Hepatic stellate cell (primary cell): ENCODE results near the gene GNAT3.
A peak's percentile ranks its signal among the peaks of the same experiment; 100 is the strongest.

ENCODE experiments used
- DNase-seq: peaks from one replicate; pipeline ENCODE4 v3.0.0; 2011; ENCODE audit warnings: low spot score

The GNAT3 gene

GRCh38 chr7:80499350-80499953 is 12.4 kb downstream of the GNAT3 start:
- peak; percentile 2 for DNase-seq

- DNase-seq = peak; percentile 3
Observed at GRCh38 chr7:80498481-80499349, 13.1 kb downstream of the GNAT3 start.

DNA sequence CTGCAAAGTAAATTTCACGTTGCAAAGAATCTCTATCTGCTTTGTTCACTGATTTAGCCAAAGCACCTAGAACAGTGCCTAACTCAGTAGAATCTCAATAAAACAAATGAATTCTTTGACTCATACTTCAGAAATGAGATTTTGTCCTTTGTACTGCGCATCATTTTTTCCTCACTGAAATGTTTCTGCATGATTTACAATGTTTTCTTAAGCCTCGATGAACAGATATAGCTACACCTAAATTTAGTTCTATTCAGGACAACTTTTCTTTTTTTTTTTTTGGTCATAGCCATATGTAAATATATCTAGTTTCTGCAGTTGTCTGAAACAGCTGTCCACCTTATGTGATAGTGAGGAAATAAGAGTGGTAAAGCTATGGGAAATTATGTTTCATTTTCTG is 15.3 kb downstream of the GNAT3 start:
- no peak for DNase-seq

- no peak for DNase-seq
Observed at GRCh38 chr7:80493121-80493849, 18.6 kb downstream of the GNAT3 start.

DNA sequence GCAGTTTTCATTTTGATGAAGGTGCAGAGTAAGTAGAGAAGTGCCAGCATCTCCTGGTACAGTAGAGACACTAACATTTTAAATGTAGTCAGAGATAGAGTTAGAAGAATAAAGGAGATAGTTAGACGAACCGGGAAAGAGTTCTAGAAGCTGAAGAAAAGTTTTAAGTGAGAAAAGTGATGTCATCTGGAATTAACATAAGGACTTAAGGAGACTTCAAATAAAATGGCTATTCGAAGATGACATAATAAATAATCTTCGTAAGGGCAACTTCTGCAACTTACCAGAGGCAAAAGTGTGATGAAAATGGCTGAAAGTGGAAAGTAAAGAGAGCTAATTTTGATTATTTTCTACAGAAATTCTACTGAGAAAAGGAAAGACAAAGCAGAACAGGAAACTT is 20.4 kb downstream of the GNAT3 start:
- DNase-seq = no peak

DNA sequence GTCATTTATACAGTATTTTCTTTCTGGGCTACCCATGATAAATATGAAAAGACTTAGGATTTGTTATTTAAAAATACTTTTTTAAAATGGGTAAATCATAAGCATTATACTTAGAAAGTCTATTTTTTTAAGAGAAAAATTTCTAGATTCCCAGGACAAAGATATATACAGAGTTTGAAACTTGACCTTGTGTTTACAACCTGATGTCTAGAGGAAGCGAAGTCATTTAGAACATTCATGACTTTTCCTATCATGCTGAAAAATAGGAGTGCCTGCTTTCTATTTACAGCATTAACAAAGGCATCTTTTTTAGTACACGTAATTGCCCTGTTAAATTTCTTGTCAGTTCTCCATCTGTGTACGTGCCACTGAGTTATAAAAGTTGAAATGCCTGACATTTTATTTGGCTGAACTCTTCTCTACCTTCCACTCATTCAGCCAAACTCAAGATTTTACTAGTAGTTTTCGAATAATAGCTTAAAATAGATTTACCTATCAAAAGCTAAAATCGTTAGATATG is 23.0 kb downstream of the GNAT3 start:
- DNase-seq = no peak

DNA sequence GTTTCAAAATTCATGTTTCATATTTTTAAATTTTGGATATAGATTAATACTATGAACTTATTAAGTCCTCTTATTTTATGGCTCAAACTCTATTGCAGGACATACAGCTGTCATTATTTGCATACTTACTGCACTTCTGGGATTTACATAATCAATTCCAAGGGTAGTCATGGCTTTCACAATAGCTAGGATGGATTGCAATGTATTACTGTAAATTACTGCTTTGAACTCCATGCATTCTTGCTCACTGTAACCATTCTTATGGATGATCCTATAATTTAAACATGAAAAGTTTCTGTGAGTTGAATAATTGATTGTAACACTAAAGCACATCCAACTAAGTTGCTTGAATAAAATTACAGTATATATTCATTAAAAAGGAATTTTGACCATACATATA is 23.5 kb downstream of the GNAT3 start:
- DNase-seq = no peak

GRCh38 chr7:80485721-80486120 is 26.1 kb downstream of the GNAT3 start:
- DNase-seq = no peak

- no peak for DNase-seq
Observed at GRCh38 chr7:80482950-80483349, 28.9 kb downstream of the GNAT3 start.

GRCh38 chr7:80481196-80481884 is 30.5 kb downstream of the GNAT3 start:
- no peak for DNase-seq

DNA sequence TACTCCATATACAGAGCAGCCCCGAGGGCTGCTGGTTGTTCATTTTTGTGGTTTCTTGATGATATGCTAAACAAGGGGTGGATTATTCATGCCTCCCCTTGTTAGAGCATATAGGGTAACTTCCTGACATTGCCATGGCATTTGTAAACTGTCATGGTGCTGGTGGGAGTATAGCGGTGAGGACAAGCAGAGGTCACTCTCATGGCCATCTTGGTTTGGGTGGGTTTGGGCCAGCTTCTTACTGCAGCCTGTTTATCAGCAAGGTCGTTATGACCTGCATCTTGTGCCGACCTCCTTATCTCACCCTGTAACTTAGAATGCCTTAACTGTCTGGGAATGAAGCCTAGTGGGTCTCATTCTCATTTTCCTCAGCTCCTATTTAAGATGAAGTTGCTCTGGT is 31.3 kb downstream of the GNAT3 start:
- no peak for DNase-seq

- DNase-seq = peak; percentile 7
Observed at GRCh38 chr7:80478683-80479082, 33.2 kb downstream of the GNAT3 start.

GRCh38 chr7:80476035-80476434 is 35.8 kb downstream of the GNAT3 start:
- DNase-seq = no peak

DNA sequence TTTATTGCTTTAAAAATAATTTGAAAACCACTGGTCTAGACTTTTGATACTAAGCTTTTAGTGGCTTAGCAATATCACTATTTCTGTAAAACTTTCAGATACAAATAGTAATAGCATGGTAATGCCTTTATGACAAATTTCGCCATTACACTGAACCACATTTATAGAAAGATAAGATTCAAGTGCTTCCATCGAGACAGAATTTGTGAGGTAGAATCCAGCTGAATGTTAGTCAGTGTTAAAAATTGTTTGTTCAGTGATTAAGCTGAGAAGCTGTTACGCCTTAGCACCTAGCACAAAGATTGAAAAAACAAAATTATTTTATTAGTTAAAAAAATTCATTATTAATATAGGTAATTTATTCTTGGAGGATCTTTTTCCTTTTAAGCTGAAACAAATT is 36.5 kb downstream of the GNAT3 start:
- DNase-seq = no peak

- DNase-seq = no peak
Observed at GRCh38 chr7:80473751-80474150, 38.1 kb downstream of the GNAT3 start.

GRCh38 chr7:80472491-80473200 is 39.2 kb downstream of the GNAT3 start:
- no peak for DNase-seq

DNA sequence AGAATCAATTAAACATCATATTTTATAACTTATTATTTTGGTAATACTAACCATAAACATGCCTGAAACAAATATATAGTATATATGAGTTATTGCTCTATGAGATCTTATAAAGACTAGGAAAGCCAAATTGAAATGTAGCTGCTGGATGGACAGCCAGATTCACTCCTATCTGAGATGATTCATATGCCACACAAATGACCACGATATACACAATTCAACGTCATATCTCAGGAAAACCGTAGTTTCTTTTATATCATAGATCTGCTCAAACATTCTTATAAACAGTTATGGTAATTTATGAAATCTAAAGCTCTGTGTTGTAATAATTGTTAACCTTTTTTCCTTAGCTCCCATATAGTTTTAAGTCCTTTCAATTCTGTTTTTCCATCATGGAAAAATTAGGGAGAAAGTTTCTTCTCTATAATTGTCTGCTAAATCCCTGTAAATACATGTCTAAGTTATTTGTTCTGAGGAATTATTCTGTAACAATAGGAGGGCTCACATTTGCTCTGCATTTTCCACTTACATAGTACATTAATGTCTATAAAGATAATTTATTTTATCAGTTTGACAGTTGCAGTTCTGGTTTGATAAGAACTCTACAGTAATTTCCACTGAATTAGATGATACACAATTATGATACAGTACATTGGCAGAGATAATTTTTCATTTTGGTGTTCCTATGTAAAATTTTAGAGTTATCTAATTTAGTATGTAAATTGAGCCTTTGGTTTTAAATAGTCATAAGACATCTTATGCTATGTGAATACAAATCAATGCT is 42.7 kb downstream of the GNAT3 start:
- DNase-seq = no peak

DNA sequence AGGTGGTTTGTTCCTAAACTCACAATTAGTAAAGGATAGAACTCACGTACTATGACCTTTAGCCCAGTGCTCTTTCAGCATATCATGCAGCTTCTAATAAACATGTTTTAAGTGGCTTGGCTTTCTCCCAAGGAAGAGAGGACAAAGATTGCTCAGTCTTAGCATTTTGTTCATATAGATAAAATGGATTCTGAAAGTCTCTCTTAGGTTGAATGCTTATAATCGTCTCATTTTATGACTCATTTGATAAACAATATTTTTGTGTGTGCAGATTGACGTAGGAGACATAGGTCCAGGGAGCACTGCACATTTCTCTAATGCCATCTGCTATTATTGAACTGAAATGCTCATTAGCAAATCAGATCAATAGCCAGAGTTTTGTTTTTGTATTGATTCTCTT is 44.8 kb downstream of the GNAT3 start:
- DNase-seq = no peak

- no peak for DNase-seq
Observed at GRCh38 chr7:80466636-80467035, 45.2 kb downstream of the GNAT3 start.

GRCh38 chr7:80464211-80464610 is 47.7 kb downstream of the GNAT3 start:
- DNase-seq = no peak
